CD14-positive monocyte (primary cell): Measurements from ENCODE around the gene PLEKHM2. TPM values are rescaled to one million over a fixed set of nuclear protein-coding genes. Genes with fewer than 3 reads are reported as not detected.

Source experiments
- DNase-seq, 3 donors: peaks; one replicate each; pipeline ENCODE4 v3.0.0-alpha.2; 2011 to 2022
- H2AFZ ChIP-seq: 2 replicates; pipeline ENCODE4 v1.6.0; 2012; ENCODE audit warnings: mild to moderate bottlenecking, low read depth, low read length, inconsistent platforms; ENCODE audit not compliant: insufficient read depth, poor library complexity, severe bottlenecking
- H3K27ac ChIP-seq, 2 donors: 1 replicate in 1 of 2; 2 replicates in 1 of 2; pipeline ENCODE4 v1.5.1; 2012 to 2013; ENCODE audit warnings: low read length in 2 of 2, control low read depth in 1 of 2, inconsistent platforms in 1 of 2, low read depth in 1 of 2, mild to moderate bottlenecking in 1 of 2
- H3K27me3 ChIP-seq, 2 donors: one replicate each; pipeline versions ENCODE4 v1.6.0 to v1.6.1; 2011 to 2013; ENCODE audit warnings: low read length in 2 of 2; ENCODE audit not compliant: control insufficient read depth in 2 of 2, insufficient read depth in 2 of 2
- H3K36me3 ChIP-seq, 2 donors: replicated peaks in 1 of 2; 1 replicate in 1 of 2; 2 replicates in 1 of 2; pipeline versions ENCODE4 v1.5.1 to v1.6.1; 2012 to 2013; ENCODE audit warnings: low read length in 2 of 2, control low read depth in 1 of 2, inconsistent platforms in 1 of 2, mild to moderate bottlenecking in 1 of 2; ENCODE audit not compliant: insufficient read depth in 2 of 2, control insufficient read depth in 1 of 2
- H3K4me1 ChIP-seq, 2 donors: 1 replicate in 1 of 2; 2 replicates in 1 of 2; pipeline versions ENCODE4 v1.5.1 to v1.6.1; 2012 to 2013; ENCODE audit warnings: low read length in 2 of 2, control low read depth in 1 of 2, inconsistent platforms in 1 of 2, mild to moderate bottlenecking in 1 of 2, moderate library complexity in 1 of 2; ENCODE audit not compliant: insufficient read depth in 2 of 2, control insufficient read depth in 1 of 2
- H3K4me2 ChIP-seq: replicated peaks from 2 replicates; pipeline ENCODE3; 2012; ENCODE audit warnings: low read length, moderate library complexity, mild to moderate bottlenecking; ENCODE audit not compliant: poor library complexity, severe bottlenecking; ENCODE audit errors: extremely low read depth
- H3K4me3 ChIP-seq, 3 experiments: fragments of 200-600 bp in 1 of 3; sonication (generic) in 1 of 3; replicated peaks in 1 of 3; 1 replicate in 2 of 3; 2 replicates in 1 of 3; pipeline ENCODE4 v1.5.1; 2011 to 2013; ENCODE audit warnings: low read length in 3 of 3, mild to moderate bottlenecking in 3 of 3, control low read depth in 2 of 3, low read depth in 2 of 3, inconsistent platforms in 1 of 3, moderate library complexity in 1 of 3
- H3K79me2 ChIP-seq: 2 replicates; pipeline ENCODE4 v1.6.0; 2012; ENCODE audit warnings: mild to moderate bottlenecking, control low read depth, inconsistent platforms, low read length, moderate library complexity; ENCODE audit not compliant: insufficient read depth
- H3K9ac ChIP-seq: 2 replicates; pipeline ENCODE4 v1.6.0; 2017; ENCODE audit warnings: low read length, mild to moderate bottlenecking; ENCODE audit not compliant: insufficient read depth, poor library complexity, severe bottlenecking
- H3K9me3 ChIP-seq, 2 donors: replicated peaks in 1 of 2; 1 replicate in 1 of 2; 2 replicates in 1 of 2; pipeline versions ENCODE4 v1.5.1 to v1.6.1; 2012 to 2013; ENCODE audit warnings: low read length in 2 of 2, control low read depth in 1 of 2; ENCODE audit not compliant: control insufficient read depth in 1 of 2, insufficient read depth in 1 of 2
- H4K20me1 ChIP-seq: 2 replicates; pipeline ENCODE4 v1.6.0; 2012; ENCODE audit warnings: mild to moderate bottlenecking, low read length, control low read depth, moderate library complexity; ENCODE audit not compliant: insufficient read depth
- H3K27ac Mint-ChIP-seq, 7 donors: one replicate each; pipeline ENCODE4 v1.8.0; 2020; ENCODE audit warnings: mild to moderate bottlenecking in 7 of 7, mixed read lengths in 7 of 7, moderate library complexity in 6 of 7, inconsistent platforms in 2 of 7
- H3K27me3 Mint-ChIP-seq, 3 donors: one replicate each; pipeline ENCODE4 v1.8.0; 2021 to 2022; ENCODE audit warnings: low read depth in 3 of 3, mild to moderate bottlenecking in 3 of 3, mixed read lengths in 3 of 3, moderate library complexity in 3 of 3, inconsistent platforms in 1 of 3
- H3K36me3 Mint-ChIP-seq, 2 donors: one replicate each; pipeline ENCODE4 v1.8.0; 2020; ENCODE audit warnings: mixed read lengths in 2 of 2, inconsistent platforms in 1 of 2, mild to moderate bottlenecking in 1 of 2
- H3K4me1 Mint-ChIP-seq: one replicate; pipeline ENCODE4 v1.8.0; 2020; ENCODE audit warnings: mild to moderate bottlenecking, mixed read lengths
- H3K4me3 Mint-ChIP-seq, 2 donors: one replicate each; pipeline ENCODE4 v1.8.0; 2020; ENCODE audit warnings: mild to moderate bottlenecking in 2 of 2, mixed read lengths in 2 of 2, moderate library complexity in 1 of 2
- H3K9me3 Mint-ChIP-seq, 7 donors: one replicate each; pipeline ENCODE4 v1.8.0; 2020 to 2022; ENCODE audit warnings: mixed read lengths in 7 of 7, mild to moderate bottlenecking in 6 of 7, moderate library complexity in 6 of 7, inconsistent platforms in 2 of 7
- WGBS: methylation state at CpG from one replicate; pipeline ENCODE4 v1.1.5; 2013; ENCODE audit warnings: missing lambda C conversion rate; ENCODE audit not compliant: insufficient coverage; 5-methylcytosine and 5-hydroxymethylcytosine counted together
- intact Hi-C, 2 donors: fragments of 100-400 bp; cut with micrococcal nuclease; formaldehyde crosslinking; loops; one replicate each; pipeline versions ENCODE4 v1.15.0 to v1.15.1; 2023
- polyA plus RNA-seq, 3 donors: library from polyadenylated mRNA; depleted of rRNA in 1 of 3; unstranded in 2 of 3; stranded (reverse) in 1 of 3; fragments of 300-500 nt in 2 of 3; fragments of >200 nt in 1 of 3; fragmentation: Illumina TruSeq in 2 of 3; gene quantifications; 1 replicate in 2 of 3; 2 replicates in 1 of 3; pipeline ENCODE4 v1.2.3, GENCODE V29; 2012 to 2021
- TF ChIP-seq, protein P1 (sequence below): fragments of 200-600 bp; IDR thresholded peaks from one replicate; pipeline ENCODE4 v1.8.0; 2022; ENCODE audit warnings: antibody characterized with exemption, mild to moderate bottlenecking

Gene PLEKHM2
- polyA plus RNA-seq, 3 donors, result 4.0 to 79.3 (median 5.8) TPM

DNA sequence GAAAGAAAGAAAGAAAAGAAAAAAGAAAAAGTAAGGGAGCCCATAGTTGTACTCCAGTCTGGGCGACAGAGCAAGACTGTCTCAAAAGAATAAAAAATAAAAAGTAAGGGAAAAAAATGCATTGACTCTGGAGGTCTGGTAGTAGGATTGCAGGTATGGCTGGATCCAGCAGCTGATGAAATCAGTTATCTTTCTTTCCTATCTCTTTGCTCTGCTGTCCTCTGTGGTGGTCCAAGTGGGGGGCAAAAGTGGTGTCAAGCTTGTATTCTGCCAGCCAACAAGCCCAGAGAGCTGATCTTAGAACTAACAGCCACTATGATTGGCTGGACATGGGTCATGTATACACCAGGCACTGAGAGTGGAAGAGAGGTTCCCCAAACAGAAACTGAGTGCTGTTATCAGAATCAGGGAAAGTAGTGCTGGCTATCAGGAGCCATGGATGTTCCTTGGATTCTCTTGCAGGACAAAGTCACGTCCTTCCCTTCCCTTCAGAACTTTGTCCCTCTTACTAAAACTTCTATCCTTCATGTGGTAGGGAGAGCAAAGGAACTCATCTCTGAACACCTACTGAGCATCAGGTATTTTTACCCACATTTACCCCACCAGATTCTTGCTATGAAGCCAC lies 71.0 kb downstream of the PLEKHM2 start:
- Histone ChIP-seq H3K9ac (no peak overlapping the region), H3K36me3 (no peaks in the 10 kb centered on the region), H3K79me2 (no peaks in the 10 kb centered on the region), H3K9me3 (peaks cover 0 to 6% of the 10 kb centered on the region in 2 donors), H3K4me3 (no peak overlapping the region), H4K20me1 (no peaks in the 10 kb centered on the region), H3K4me2 (no peak overlapping the region), H2AFZ (no peak overlapping the region), H3K27me3 (peaks cover 23 to 41% of the 10 kb centered on the region in 2 donors), H3K4me1 (no peaks in the 10 kb centered on the region), H3K27ac (no peak overlapping the region)
- intact Hi-C loops, result no loop called here
- H3K4me3 Mint-ChIP-seq, result peak overlapping the region in 1 of 2 donors; percentile 49
- 86% methylated on average over 1 of the region's 2 CpGs for WGBS
- H3K36me3 Mint-ChIP-seq, result peaks cover 0 to 5% of the 10 kb centered on the region in 2 donors
- H3K4me1 Mint-ChIP-seq, result peaks cover 15% of the 10 kb centered on the region
- no peak overlapping the region for H3K27ac Mint-ChIP-seq
- TF ChIP-seq, protein P1, sequence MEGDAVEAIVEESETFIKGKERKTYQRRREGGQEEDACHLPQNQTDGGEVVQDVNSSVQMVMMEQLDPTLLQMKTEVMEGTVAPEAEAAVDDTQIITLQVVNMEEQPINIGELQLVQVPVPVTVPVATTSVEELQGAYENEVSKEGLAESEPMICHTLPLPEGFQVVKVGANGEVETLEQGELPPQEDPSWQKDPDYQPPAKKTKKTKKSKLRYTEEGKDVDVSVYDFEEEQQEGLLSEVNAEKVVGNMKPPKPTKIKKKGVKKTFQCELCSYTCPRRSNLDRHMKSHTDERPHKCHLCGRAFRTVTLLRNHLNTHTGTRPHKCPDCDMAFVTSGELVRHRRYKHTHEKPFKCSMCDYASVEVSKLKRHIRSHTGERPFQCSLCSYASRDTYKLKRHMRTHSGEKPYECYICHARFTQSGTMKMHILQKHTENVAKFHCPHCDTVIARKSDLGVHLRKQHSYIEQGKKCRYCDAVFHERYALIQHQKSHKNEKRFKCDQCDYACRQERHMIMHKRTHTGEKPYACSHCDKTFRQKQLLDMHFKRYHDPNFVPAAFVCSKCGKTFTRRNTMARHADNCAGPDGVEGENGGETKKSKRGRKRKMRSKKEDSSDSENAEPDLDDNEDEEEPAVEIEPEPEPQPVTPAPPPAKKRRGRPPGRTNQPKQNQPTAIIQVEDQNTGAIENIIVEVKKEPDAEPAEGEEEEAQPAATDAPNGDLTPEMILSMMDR, result no peak
- DNase-seq, result no peak
- H3K27me3 Mint-ChIP-seq, result peaks cover 46 to 55% (median 48%) of the 10 kb centered on the region in 3 donors
- peaks cover 0 to 10% (median 3%) of the 10 kb centered on the region in 7 donors for H3K9me3 Mint-ChIP-seq

DNA sequence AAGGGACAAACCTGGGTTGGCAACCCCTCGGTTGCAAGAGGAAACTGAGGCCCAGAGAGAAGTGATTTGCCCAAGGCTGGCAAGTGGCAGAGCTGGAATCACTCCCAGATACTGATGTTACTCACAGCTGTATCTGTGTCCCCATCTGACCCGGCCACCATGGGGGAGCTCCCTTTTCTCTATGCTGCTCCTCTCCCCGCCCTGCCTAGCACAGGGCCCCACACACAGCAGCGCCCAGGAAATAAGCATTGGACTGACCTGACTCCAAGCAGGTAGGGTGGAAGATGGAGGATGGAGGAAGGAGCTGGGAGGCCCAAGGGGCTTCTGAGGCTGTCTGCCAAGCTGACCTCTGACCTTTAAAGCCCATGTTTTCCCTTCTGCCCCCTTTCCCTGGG lies 71.5 kb downstream of the PLEKHM2 start:
- Mint-ChIP-seq H3K27ac (no peak overlapping the region), H3K27me3 (peaks cover 49 to 61% (median 53%) of the 10 kb centered on the region in 3 donors), H3K9me3 (peaks cover 0 to 10% (median 4%) of the 10 kb centered on the region in 7 donors), H3K36me3 (peaks cover 0 to 5% of the 10 kb centered on the region in 2 donors), H3K4me1 (peaks cover 15% of the 10 kb centered on the region), H3K4me3 (peak overlapping the region in 1 of 2 donors; percentile 49)
- Histone ChIP-seq H3K9ac (no peak overlapping the region), H3K4me1 (no peaks in the 10 kb centered on the region), H3K9me3 (peaks cover 0 to 6% of the 10 kb centered on the region in 2 donors), H3K4me2 (no peak overlapping the region), H3K36me3 (no peaks in the 10 kb centered on the region), H2AFZ (no peak overlapping the region), H3K79me2 (no peaks in the 10 kb centered on the region), H3K4me3 (no peak overlapping the region), H3K27ac (no peak overlapping the region), H3K27me3 (peaks cover 23 to 46% of the 10 kb centered on the region in 2 donors), H4K20me1 (no peaks in the 10 kb centered on the region)
- 79% methylated on average over 2 of the region's 4 CpGs for WGBS
- intact Hi-C loops, result no loop called here
- DNase-seq, result no peak
- TF ChIP-seq, protein P1, result no peak
